Endodermal cell (in vitro differentiated cells): ENCODE measurements around the gene OLFML2A. TPM values are rescaled to one million over a fixed set of nuclear protein-coding genes. Genes with fewer than 3 reads are reported as not detected.

ENCODE experiments used
- DNase-seq: peaks from one replicate; pipeline ENCODE4 v3.0.0-alpha.2; 2017
- H3K27ac ChIP-seq: 2 replicates; pipeline ENCODE4 v1.5.1; 2013; ENCODE audit warnings: mild to moderate bottlenecking, low read depth, low read length, moderate library complexity
- H3K27me3 ChIP-seq: 2 replicates; pipeline ENCODE4 v1.6.1; 2013; ENCODE audit warnings: mild to moderate bottlenecking, low read length, moderate library complexity; ENCODE audit not compliant: insufficient read depth, control insufficient read depth, poor library complexity, severe bottlenecking
- H3K36me3 ChIP-seq: 2 replicates; pipeline ENCODE4 v1.7.0; 2013; ENCODE audit warnings: mild to moderate bottlenecking, low read length, moderate library complexity; ENCODE audit not compliant: control insufficient read depth, insufficient read depth
- H3K4me1 ChIP-seq: one replicate; pipeline ENCODE4 v1.7.0; 2013; ENCODE audit warnings: low read length; ENCODE audit not compliant: control insufficient read depth, insufficient read depth
- H3K4me3 ChIP-seq: 2 replicates; pipeline ENCODE4 v1.5.1; 2013; ENCODE audit warnings: mild to moderate bottlenecking, low read length, moderate library complexity
- H3K9ac ChIP-seq: 2 replicates; pipeline ENCODE4 v1.6.1; 2013; ENCODE audit warnings: mild to moderate bottlenecking, low read length, moderate library complexity; ENCODE audit not compliant: poor library complexity, severe bottlenecking; ENCODE audit errors: extremely low read depth
- H3K9me3 ChIP-seq: 2 replicates; pipeline ENCODE4 v1.6.1; 2013; ENCODE audit warnings: mild to moderate bottlenecking, low read length, moderate library complexity; ENCODE audit not compliant: control insufficient read depth
- H3K27ac Mint-ChIP-seq: 2 replicates; pipeline ENCODE4 v1.8.0; 2020; ENCODE audit warnings: mixed read lengths
- H3K27me3 Mint-ChIP-seq: 2 replicates; pipeline ENCODE4 v1.8.0; 2021; ENCODE audit warnings: mild to moderate bottlenecking, mixed read lengths; ENCODE audit not compliant: insufficient read depth
- H3K36me3 Mint-ChIP-seq: 2 replicates; pipeline ENCODE4 v1.8.0; 2020; ENCODE audit warnings: low read depth, mixed read lengths
- H3K4me1 Mint-ChIP-seq: 2 replicates; pipeline ENCODE4 v1.8.0; 2020; ENCODE audit warnings: mixed read lengths
- H3K4me3 Mint-ChIP-seq: 2 replicates; pipeline ENCODE4 v1.8.0; 2020; ENCODE audit warnings: mild to moderate bottlenecking, moderate library complexity, mixed read lengths
- H3K9me3 Mint-ChIP-seq: 2 replicates; pipeline ENCODE4 v1.8.0; 2020; ENCODE audit warnings: mild to moderate bottlenecking, mixed read lengths
- CTCF ChIP-seq: fragments of 200-600 bp; sonication (generic); conservative IDR thresholded peaks from 2 replicates; pipeline ENCODE4 v1.5.0; 2021; ENCODE audit warnings: antibody characterized with exemption, mild to moderate bottlenecking
- WGBS, 2 experiments: methylation state at CpG; one replicate each; pipeline versions ENCODE4 v1.1.5 to v1.1.7; 2013; ENCODE audit warnings: missing lambda C conversion rate in 2 of 2, mixed read lengths in 1 of 2; ENCODE audit not compliant: insufficient coverage in 1 of 2, insufficient read length in 1 of 2; 5-methylcytosine and 5-hydroxymethylcytosine counted together
- total RNA-seq, 2 donors: library from RNA; stranded (reverse); fragmentation: NEBNext Ultra II Directional in 1 of 2; extraction: Animal tissue kit (Norgen Biotek cat#: 25700) in 1 of 2; gene quantifications; 2 replicates in 1 of 2; 3 replicates in 1 of 2; pipeline ENCODE4 v1.2.1, GENCODE V29; 2021

OLFML2A gene
- total RNA-seq, 2 donors from 2014 or later: 28.1 to 31.2 TPM

DNA sequence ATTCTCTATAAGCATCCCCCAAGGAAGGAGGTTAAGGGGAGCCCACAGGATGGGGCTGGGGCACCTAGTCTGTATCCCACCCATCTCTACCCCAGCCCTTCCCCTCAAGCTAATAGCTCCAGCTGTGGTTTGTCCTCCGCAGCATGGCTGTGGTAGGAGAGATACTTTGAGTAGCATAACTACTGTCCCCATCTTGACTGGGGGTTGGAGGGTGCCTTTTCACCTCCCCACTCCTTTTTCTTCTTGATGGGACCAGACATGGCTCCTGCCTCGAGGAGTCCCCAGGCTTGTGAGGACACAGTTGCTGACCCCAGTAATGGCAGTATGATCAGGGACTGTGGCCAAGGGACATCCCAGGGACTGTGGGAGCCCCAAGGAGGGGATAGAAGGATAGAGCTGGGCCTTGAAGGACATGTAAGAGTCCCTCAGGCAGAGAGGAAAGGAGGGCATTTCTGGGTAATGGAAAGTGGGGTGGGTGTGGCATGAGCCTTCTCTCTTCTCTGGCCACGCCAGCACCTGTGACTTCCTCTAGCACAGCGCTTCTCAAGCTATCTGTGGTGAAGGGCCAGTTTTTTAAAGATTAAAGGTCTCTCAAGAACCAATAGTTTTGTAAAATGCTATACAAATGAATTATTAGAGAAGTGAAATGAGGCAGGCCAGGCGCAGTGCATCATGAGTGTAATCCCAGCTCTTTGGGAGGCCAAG is 14.0 kb downstream of the OLFML2A start:
- Histone ChIP-seq H3K9ac (no peak overlapping the region), H3K4me3 (no peak overlapping the region), H3K4me1 (no peaks in the 10 kb centered on the region), H3K27me3 (no peaks in the 10 kb centered on the region), H3K36me3 (no peaks in the 10 kb centered on the region), H3K27ac (no peak overlapping the region), H3K9me3 (no peaks in the 10 kb centered on the region)
- TF ChIP-seq CTCF: no peak
- DNase-seq: no peak
- no peaks in the 10 kb centered on the region for H3K9me3 Mint-ChIP-seq
- H3K36me3 Mint-ChIP-seq: peaks cover 7% of the 10 kb centered on the region
- H3K4me3 Mint-ChIP-seq: no peak overlapping the region
- H3K4me1 Mint-ChIP-seq: peaks cover 9% of the 10 kb centered on the region
- H3K27ac Mint-ChIP-seq: no peak overlapping the region
- no peaks in the 10 kb centered on the region for H3K27me3 Mint-ChIP-seq
- WGBS, 2 experiments: 96 to 100% methylated on average over 1 to 5 of the region's 5 CpGs

DNA sequence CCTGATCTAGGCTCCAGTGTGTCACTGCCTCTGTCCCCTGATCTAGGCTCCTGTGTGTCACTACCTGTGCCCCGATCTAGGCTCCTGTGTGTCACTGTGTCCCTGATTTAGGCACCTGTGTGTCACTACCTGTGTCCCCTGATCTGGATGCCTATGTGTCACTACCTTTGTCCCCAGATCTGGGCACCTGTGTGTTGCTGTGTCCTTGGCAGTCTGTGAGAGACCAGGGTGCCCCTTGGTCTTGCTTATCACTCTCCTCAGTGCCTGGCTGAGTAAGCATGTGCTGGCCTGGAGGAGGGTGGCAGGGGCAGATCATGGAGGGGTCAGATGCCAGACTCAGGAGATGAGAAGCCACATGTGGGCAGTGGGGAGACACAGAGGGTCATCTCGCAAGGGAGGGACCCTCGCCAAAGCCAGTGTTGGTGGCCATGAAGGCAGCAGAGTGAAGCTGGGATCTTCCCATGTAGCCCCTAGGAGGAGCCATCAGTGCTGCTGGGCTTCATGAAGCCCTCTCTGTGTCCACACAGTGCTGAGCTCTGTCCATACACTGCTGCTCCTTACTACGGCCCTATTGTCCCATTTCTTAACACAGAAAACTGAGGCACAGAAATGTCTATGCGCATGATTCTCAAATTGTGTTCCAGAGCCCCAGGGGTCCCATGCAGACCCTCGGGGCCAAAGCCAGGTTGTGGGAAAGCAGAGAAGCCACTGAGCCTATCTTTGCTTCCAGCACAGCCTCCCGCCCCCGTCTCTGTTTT is 15.5 kb downstream of the OLFML2A start:
- H3K36me3 Mint-ChIP-seq: peaks cover 4% of the 10 kb centered on the region
- no peaks in the 10 kb centered on the region for H3K36me3 ChIP-seq
- H3K27ac Mint-ChIP-seq: peak overlapping the region; percentile 48
- no peaks in the 10 kb centered on the region for H3K4me1 ChIP-seq
- H3K4me3 ChIP-seq: no peak overlapping the region
- TF ChIP-seq CTCF: peak; percentile 46
- no peak overlapping the region for H3K4me3 Mint-ChIP-seq
- WGBS, 2 experiments: 70 to 78% methylated on average over 6 to 8 of the region's 8 CpGs
- peak overlapping the region; percentile 66 for H3K27ac ChIP-seq
- no peaks in the 10 kb centered on the region for H3K27me3 ChIP-seq
- no peaks in the 10 kb centered on the region for H3K27me3 Mint-ChIP-seq
- peaks cover 9% of the 10 kb centered on the region for H3K4me1 Mint-ChIP-seq
- no peak for DNase-seq
- H3K9me3 Mint-ChIP-seq: no peaks in the 10 kb centered on the region
- H3K9ac ChIP-seq: no peak overlapping the region
- H3K9me3 ChIP-seq: no peaks in the 10 kb centered on the region

GRCh38 chr9:124793015-124793541 is 16.1 kb downstream of the OLFML2A start:
- no peak overlapping the region for H3K27ac Mint-ChIP-seq
- H3K4me1 ChIP-seq: no peaks in the 10 kb centered on the region
- H3K36me3 ChIP-seq: no peaks in the 10 kb centered on the region
- H3K9me3 Mint-ChIP-seq: no peaks in the 10 kb centered on the region
- 81 to 90% methylated on average over 5 to 9 of the region's 9 CpGs for WGBS, 2 experiments
- no peak for DNase-seq
- no peak overlapping the region for H3K9ac ChIP-seq
- H3K4me1 Mint-ChIP-seq: peaks cover 9% of the 10 kb centered on the region
- H3K9me3 ChIP-seq: no peaks in the 10 kb centered on the region
- H3K36me3 Mint-ChIP-seq: peaks cover 6% of the 10 kb centered on the region
- no peak overlapping the region for H3K4me3 ChIP-seq
- H3K27ac ChIP-seq: peak overlapping the region; percentile 66
- no peak for TF ChIP-seq CTCF
- H3K27me3 ChIP-seq: no peaks in the 10 kb centered on the region
- H3K4me3 Mint-ChIP-seq: no peak overlapping the region
- no peaks in the 10 kb centered on the region for H3K27me3 Mint-ChIP-seq
